ENCODE measurements around the gene CCDC197.

GRCh38 chr14:93970965-93971634, 26.0 kb upstream of the CCDC197 start:
- TF ChIP-seq CTCF (conservative IDR thresholded peaks at IDR 0.05) (no peak), EZH2 (IDR thresholded peaks at IDR 0.05; ENCODE audit: low read depth) (no peak)
